Measurements from ENCODE around the gene ARRB2.
A peak's percentile ranks its signal among the peaks of the same experiment; 100 is the strongest.
"Not testable (repeated sequence)": the region's sequence is repeated elsewhere in the genome, so short reads cannot be mapped to it uniquely, and the experiment has no call there.

The ARRB2 gene

GRCh38 chr17:4709794-4710692 lies at the start of gene ARRB2:
TSS of gene ARRB2 (plus strand) at chr17:4710632. CDS start at chr17:4710722, 90 bp downstream.
- DNase-seq, result peak; percentile 99

GRCh38 chr17:4663711-4664110 lies 46.7 kb upstream of the ARRB2 start:
- no peak for DNase-seq

GRCh38 chr17:4664230-4664629 lies 46.2 kb upstream of the ARRB2 start:
- DNase-seq, result no peak

GRCh38 chr17:4665027-4665426 lies 45.4 kb upstream of the ARRB2 start:
- DNase-seq, result no peak

GRCh38 chr17:4666296-4666695 lies 44.1 kb upstream of the ARRB2 start:
- DNase-seq, result no peak

- DNase-seq, result no peak
Measured at GRCh38 chr17:4667166-4667565, 43.3 kb upstream of the ARRB2 start.

- no peak for DNase-seq
Measured at GRCh38 chr17:4672055-4672630, 38.3 kb upstream of the ARRB2 start.

- no peak for DNase-seq
Measured at GRCh38 chr17:4672751-4673150, 37.7 kb upstream of the ARRB2 start.

- DNase-seq, result no peak
Measured at GRCh38 chr17:4673169-4673568, 37.3 kb upstream of the ARRB2 start.

- DNase-seq, result no peak
Measured at GRCh38 chr17:4673986-4674684, 36.3 kb upstream of the ARRB2 start.

GRCh38 chr17:4674685-4674998 lies 35.8 kb upstream of the ARRB2 start:
- no peak for DNase-seq

GRCh38 chr17:4675791-4676190 lies 34.6 kb upstream of the ARRB2 start:
- DNase-seq, result no peak

GRCh38 chr17:4676791-4677190 lies 33.6 kb upstream of the ARRB2 start:
- DNase-seq, result no peak

- no peak for DNase-seq
Measured at GRCh38 chr17:4678448-4679026, 31.9 kb upstream of the ARRB2 start.

- DNase-seq, result no peak
Measured at GRCh38 chr17:4679658-4680057, 30.8 kb upstream of the ARRB2 start.

GRCh38 chr17:4683739-4684138 lies 26.7 kb upstream of the ARRB2 start:
- DNase-seq, result not testable (repeated sequence)

GRCh38 chr17:4689872-4690271 lies 20.6 kb upstream of the ARRB2 start:
- DNase-seq, result not testable (repeated sequence)

- no peak for DNase-seq
Measured at GRCh38 chr17:4690745-4691144, 19.7 kb upstream of the ARRB2 start.

- no peak for DNase-seq
Measured at GRCh38 chr17:4691686-4692085, 18.7 kb upstream of the ARRB2 start.

GRCh38 chr17:4693416-4693815 lies 17.0 kb upstream of the ARRB2 start:
- DNase-seq, result no peak

- no peak for DNase-seq
Measured at GRCh38 chr17:4696437-4696805, 14.0 kb upstream of the ARRB2 start.

GRCh38 chr17:4699401-4700056 lies 10.9 kb upstream of the ARRB2 start:
- not testable (repeated sequence) for DNase-seq

GRCh38 chr17:4701116-4701515 lies 9.3 kb upstream of the ARRB2 start:
- DNase-seq, result no peak

All from CD4-positive, alpha-beta T cell treated with Interleukin-17A for 4 hours (primary cell).